TTC549 (cell line): Measurements from ENCODE around the gene SYT6.

ENCODE experiments used
- FAIRE-seq: peaks from 2 replicates; lab custom pipeline; 2012; peaks lifted over from hg19 to GRCh38; lab: Jason Lieb, UNC

Gene SYT6

GRCh38 chr1:114092186-114093062 lies 61.2 kb downstream of the SYT6 start:
- no peak for FAIRE-seq

DNA sequence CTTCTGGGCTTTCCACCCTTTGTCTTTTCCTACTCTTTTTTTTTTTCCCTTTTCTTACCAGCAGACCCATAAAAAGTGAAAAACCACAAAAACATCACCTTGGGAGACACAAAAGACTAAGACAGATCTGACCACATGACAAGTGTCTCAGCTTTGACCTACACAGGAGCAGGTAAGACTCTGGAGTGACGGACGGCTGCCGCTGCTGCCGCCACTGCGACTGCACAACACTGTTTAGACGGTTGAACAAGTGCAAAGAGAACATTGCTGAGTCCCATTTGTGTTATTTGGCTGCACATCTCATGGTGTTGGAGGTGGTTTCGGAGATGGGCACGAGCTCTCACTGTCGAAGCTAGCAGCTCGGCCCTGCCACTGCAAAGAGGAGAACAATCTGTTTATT lies 62.0 kb downstream of the SYT6 start:
- no peak for FAIRE-seq

DNA sequence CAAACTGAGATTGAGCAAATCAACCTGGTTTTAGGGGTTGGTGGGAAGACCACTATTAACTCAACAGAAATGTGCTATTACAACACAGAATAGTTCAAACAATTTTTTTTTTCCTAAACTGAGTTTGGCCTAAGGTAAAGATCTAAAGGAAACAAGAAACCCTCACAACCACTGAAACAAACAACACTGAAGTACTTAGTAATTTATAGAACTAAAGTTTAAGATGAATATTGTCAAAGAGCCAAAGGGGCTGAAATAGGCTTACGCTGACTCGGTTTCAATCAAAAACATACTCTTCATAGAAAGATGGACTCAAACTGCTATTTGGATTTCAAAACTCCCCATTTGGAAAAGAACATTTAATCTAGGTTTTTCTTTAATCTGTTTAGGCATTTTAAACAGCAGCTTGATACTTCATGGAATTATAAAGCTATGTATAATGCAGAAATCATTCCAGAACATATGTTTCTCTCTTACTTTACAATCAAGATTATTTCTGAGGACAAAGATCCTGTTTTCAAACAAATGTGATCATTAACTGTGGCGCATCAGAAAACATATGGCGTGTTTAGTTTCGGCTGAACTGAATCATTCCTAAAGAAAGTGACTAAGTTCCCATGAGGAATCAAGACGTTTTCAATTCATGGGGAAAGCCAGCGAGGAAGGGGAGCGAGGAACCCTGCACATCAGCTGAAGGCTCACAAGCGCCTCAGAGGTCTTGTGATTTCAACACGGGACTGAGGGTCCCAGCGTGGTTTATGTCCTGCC lies 62.7 kb downstream of the SYT6 start:
- no peak for FAIRE-seq

DNA sequence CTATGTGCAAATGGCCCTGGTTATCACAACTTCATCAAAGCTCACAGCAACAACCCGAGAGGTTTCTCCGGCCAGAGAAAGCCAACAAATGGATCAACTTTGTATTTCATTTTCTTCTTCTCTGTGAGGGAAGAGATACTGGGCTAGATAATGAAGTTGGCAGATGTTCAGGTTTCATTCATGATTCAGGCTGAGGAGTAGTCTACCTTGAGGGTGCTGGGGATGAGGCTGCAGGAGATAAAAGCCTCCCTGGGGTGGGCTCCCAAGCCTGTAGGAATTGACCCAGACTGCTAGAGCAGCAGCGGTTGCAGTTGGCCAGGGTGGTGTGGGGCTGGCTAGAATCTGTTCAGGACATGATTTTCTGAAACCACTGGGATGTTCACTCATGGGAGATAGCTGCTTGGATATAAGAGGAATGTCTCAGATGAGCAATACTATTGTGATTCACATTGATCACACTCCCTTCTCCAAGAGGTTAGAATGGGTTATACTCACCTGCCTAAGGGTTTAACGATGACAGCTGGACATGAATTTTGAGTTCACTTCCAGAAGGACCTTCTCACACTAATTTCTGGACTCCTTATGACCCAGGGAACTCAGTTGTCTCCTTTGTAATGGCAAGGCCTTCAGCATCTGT lies 64.0 kb downstream of the SYT6 start:
- no peak for FAIRE-seq

DNA sequence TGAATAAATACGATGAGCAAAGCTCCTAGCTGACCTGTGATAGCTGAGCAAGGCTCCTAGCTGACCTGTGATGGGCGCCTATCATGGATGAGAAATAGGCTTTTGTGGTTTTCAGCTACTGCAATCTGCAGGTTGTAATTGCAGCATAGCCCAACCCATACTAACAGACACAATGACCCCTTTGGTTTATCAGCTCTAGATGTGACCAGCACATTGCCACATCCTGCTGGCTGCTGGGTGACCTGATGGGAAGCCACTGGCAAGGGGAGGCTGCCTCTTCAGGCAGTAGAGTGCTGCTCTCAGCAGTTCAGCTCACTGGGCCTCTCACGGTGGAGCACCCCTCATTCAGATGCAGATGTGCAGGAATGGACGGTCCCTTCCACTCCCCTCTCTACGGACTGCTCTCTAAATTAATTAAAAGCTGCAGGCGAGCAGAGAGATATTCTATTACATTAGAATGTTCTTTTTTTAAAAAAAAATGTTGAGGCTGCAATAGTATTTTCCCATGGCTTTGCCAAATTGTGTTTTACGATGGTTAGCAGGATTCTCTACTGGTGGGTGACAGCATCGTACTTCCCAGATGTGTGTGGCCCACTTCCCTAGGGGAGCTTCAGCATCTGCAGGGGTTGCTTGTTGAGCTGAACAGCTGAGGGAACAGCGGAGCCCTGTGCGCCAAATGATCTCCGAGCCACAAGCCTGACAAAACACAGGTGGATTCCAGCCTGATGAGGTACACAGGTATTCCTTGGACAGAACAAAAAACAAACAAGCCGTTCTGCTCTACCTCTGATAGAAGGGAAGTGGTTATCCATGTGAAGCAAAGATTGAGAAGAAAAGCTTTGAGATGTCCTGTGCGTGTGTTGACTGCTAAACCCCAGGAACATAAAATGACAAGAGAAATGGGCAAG lies 65.0 kb downstream of the SYT6 start:
- FAIRE-seq = no peak

DNA sequence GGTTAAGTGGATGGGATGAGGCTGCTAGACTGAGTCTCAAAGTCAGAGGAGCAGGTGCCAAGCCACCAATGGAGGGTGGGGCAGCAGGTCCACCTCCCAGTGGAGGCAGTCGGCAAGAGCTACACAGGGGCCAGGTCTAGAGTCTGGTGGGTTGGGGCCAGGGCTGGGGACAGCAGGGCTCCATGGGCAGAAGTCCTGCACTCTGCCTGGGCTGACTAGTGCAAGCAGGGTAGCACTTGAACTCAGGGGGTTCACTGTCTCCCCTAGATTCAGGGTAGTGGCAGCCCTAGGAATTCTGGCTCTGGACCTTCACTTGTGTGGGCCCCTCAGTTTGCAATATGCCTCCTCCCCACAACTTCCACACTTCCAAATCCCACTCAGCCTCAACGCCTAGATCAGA lies 66.2 kb downstream of the SYT6 start:
- FAIRE-seq = no peak

DNA sequence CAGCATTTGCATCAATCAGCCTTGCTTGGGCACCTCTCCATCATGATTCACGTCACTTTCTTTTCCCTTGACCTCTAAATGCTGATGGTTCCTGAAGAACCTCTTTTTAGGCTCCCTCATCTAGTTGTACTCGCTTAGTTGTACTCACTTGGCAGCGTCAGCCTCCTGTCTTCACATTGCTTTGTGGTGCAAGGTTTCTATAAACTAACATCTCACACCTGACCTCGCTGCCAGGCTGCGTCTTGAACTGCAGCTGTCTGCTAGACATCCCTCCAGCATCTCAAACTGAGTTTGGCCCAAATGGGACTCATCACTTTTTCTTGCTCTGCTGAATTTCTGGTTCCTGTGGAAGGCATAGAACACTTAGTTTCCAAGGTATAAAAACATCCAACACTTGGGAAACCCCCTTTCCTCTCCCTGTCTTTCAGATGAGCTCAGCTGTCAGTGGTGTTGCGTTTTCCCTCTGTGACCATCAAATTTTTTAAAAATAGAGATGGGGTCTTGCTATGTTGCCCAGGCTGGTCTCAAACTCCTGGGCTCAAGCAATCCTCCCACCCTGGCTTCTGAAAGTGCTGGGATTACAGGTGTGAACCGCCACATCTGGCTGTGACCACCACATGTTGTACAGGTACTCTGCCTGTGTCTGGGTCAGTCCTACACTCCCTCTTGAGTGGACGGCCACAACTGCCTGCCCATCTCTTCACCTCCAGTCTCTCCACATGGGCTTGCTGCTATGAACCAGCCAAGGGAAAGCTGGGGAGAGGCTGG lies 66.9 kb downstream of the SYT6 start:
- no peak for FAIRE-seq

DNA sequence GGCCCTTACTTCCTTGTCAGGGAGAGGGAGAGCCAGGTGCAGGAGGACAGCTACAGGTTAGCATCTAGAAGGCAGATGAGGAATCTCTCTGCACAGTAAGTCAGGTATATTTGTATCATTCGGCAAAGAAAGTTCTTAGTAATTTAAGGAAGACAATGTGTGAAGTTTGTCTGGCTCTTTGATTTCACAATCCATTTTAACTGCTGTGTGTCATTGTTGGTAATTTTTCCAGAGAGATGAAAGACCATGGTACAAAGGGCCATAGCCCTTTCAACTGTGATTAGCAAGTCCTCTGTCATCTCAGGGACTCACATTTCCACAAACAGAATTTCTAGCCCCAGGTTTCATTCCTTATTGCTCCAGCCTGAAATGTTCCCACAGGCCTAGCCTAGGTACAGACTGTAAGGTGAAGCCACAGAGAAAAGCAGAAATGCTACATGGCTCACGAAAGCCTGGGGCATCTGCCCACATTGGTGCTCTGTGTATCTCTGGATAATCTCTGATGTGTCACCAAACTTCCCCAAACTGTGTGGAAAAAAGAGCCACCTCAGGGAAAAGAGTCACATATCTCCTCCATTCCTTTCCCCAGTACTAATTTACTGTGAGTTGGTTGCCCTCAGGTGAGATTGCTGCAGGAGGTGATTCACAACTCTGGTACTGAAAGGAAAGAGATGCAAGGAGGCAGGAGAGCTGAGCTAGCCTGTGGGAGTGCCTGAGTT lies 70.6 kb downstream of the SYT6 start:
- no peak for FAIRE-seq

DNA sequence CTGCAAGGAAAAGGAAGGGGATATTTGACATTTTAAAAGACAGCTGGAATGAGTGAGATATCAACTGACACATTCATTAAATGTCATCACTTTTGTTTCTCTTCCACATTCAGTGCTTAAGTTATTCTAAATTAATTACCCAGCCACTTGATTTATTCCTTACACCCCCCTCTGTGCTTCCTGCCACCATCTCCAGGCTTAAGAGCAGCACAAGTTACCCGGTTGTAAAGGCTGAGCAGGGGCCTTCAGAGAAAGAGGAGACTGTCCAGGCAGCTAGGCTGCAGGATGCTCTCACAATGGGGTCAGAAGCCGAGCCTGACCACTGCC lies 71.4 kb downstream of the SYT6 start:
- no peak for FAIRE-seq

DNA sequence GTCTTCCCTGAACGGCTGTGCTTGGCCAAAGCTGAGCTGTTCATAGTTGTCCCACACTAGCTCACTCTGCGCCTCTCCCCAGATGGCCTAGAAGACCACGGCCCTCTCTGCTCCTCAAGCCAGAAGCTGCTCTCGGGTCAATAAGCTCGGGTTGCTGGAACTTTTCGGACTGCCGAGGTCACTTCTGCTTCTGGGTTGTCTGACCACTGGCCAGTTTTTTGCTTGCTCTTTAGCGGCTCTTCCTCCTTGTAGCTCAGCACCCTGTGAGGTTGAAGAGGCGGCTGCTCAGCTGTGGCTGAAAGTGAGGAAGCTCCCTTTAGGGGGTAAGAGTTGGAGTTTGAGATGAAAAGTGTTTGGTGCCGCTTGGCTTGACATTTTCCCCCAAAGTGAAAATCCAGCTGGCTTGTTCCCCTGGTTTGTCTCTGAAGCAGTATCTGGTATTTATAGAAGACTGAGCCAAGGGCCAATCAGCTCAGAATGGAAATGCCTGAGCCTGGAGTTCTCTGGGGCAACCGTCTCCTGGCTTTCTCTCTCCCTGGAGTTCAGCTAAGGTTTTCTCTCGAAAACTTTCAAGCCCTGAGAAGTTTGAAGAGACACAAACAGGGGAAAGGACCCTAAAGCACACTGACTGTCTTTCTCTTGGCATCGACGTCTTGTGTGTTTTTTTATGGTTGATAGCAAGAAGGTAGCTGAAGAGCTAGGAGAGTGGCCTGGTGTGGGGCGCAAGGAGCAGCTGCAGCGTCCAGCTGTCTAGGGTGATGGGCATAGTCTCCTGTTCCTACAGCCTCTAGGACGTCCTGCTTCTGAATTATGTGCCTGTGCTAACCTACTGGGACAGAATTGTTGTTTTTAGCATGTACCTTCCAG lies 72.0 kb downstream of the SYT6 start:
- FAIRE-seq = no peak

DNA sequence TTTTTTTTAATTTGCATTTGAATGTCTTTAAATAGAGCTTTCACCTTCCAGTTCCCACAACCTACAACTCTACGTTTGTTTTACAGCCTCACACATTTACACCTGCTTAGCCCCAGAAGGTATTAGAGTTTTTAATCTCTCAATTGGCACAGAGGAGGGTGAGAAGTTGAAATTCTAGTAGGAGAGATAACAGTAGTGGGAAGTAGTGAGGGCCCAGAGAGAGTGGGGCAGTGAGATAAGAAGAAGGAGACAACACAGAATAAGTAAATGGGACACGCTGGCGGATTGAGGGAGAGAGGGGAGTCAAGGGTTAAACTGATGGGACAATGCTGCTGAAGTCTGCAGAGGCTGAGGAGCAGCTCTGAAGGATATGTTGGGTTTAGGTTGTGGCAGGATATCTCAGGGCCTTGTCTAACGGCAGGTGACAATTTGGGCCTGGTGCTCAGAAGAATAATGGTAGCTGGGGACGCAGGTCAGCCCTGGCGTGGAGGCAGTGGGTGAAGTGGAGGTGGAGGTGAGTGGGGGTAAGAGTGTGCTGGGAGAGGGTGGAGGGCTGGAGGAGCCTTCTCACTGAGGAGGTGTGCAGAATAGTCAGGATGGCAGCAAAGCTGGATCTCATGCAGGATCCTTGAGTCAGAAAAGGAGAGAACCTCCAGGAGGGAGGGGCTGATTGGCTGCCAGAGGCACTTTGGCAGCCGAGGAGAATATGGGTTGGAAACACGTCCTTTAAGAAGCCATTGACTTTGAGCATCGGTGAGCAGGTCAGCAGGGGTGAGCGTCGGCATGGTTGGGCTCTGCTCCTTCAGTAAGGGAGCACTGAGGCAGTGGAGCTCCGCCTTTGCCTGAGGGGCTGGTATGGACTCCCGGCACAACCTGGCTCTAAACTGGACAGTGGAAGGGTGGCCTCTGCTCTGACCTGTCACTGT lies 72.9 kb downstream of the SYT6 start:
- FAIRE-seq = no peak

GRCh38 chr1:114079596-114080190 lies 74.0 kb downstream of the SYT6 start:
- FAIRE-seq = no peak

DNA sequence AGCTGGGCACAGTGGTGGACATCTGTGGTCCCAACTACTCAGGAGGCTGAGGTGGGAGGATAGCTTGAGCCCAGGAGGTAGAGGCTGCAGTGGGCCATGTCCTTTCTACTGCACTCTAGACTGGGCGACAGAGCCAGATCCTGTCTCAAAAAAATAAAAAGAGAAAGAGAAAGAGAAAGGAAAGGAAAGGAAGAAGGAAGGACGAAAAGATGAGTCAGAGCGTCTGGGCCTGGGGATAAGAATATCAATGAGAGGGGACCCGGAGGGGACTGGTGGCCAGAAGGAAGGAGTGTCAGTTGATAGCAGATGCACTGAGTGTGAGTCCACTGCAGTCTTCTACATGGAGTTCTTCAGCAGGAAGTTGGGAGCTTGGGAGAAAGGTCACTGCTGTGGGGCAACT lies 75.6 kb downstream of the SYT6 start:
- no peak for FAIRE-seq

DNA sequence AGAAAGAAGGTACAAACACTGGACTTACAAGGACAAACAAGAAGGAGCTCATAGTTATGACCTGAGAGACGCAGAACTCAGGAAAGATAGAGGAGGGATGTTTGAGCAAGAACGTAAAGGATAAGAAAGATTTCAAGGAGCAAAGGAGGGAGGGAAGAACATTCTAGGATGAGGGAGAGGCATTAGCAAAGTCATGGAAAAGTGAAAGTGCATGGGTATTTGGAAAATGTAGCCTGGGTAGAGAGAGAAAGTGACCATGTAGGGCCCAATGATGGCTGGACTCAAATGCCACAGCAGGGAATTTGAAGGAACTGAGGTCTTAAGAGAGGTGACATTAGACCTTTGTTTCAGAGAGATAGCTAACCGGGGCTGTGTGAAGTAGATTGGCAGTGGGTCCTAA lies 76.5 kb downstream of the SYT6 start:
- no peak for FAIRE-seq

GRCh38 chr1:114076308-114076707 lies 77.4 kb downstream of the SYT6 start:
- FAIRE-seq = no peak

- FAIRE-seq = no peak
Measured at GRCh38 chr1:114075546-114076242, 78.0 kb downstream of the SYT6 start.

GRCh38 chr1:114075105-114075504 lies 78.6 kb downstream of the SYT6 start:
- FAIRE-seq = no peak

DNA sequence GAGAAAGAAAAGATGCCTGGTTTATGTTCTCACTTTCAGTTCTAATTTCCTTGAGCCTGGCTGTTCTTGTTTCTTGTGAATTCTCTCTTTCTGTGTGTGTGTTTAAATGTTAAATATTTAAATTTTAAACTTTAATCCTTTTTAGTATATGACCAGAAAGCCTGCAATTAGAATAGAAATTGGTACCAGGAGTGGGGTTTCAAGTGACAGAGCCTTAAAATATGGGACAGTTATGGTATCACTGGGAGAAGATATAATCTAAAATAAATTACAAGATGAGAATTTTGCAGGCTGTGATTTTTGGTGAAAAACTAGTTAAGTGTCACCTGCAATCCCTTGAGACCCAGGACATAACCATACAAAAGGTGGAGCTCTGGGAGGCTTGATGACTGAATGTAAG lies 81.4 kb downstream of the SYT6 start:
- no peak for FAIRE-seq
